ENCODE measurements around the gene GLYATL2. TPM values are rescaled to one million over a fixed set of nuclear protein-coding genes. Genes with fewer than 3 reads are reported as not detected.

The GLYATL2 gene
- total and polyA plus RNA-seq, 10 donors = 0.09 TPM; not detected in 9

GRCh38 chr11:58796333-58796732, 48.2 kb downstream of the GLYATL2 start:
- intact Hi-C loops (cut with DNase I; ENCODE audit: low total_unique reads) = no loop called here
- TF ChIP-seq POLR2AphosphoS5 (IDR thresholded peaks at IDR 0.05) (no peak), POLR2A (IDR thresholded peaks at IDR 0.05) (no peak)
- TF ChIP-seq, protein P1, sequence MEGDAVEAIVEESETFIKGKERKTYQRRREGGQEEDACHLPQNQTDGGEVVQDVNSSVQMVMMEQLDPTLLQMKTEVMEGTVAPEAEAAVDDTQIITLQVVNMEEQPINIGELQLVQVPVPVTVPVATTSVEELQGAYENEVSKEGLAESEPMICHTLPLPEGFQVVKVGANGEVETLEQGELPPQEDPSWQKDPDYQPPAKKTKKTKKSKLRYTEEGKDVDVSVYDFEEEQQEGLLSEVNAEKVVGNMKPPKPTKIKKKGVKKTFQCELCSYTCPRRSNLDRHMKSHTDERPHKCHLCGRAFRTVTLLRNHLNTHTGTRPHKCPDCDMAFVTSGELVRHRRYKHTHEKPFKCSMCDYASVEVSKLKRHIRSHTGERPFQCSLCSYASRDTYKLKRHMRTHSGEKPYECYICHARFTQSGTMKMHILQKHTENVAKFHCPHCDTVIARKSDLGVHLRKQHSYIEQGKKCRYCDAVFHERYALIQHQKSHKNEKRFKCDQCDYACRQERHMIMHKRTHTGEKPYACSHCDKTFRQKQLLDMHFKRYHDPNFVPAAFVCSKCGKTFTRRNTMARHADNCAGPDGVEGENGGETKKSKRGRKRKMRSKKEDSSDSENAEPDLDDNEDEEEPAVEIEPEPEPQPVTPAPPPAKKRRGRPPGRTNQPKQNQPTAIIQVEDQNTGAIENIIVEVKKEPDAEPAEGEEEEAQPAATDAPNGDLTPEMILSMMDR (IDR thresholded peaks at IDR 0.05 in 8 of 11, conservative IDR thresholded peaks at IDR 0.05 in 3 of 11) = no peak
- no peak for DNase-seq
- WGBS, 5 donors = 47 to 64% (median 52%) methylated on average over 6 of the region's 6 CpGs
- Histone ChIP-seq H3K36me3 (no peaks in the 10 kb centered on the region), H3K27me3 (replicated peaks in 1 of 7) (peaks cover 0 to 5% (median 0%) of the 10 kb centered on the region in 7 donors), H3K9me3 (peaks cover 0 to 16% (median 12%) of the 10 kb centered on the region in 8 donors), H3K4me1 (no peaks in the 10 kb centered on the region), H3K4me3 (no peak overlapping the region), H3K27ac (no peak overlapping the region)

DNA sequence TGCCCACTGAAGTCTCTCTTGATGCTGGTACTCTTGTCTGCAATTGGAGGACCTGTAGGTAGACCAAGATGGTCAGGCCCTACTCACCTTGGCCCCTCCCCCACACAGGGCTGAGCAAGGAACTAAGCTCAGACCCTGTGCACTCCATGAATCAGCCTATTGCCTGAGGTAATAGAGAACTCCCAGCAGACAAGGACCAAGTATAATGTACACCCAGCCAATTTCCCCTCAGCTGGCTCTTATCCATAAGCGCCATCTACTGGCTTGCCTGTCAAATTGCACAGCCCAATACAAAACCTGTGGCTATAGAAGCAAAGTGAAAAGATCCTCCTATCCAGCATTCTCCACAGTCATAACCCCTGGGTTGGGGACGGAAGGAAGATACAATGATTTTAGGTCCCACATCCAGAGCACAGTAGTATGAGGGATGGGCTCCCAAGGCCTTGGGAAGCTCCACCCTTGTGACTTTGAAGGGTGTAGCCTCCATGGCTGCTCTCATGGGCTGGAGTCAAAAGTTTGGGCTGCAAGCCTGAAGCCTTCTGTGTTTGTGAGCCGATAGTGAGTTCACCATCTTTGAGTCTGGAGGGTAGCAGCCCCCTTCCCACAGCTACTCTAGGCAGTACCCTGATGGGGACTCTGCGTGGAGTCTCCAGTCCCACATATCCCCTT, 56.0 kb downstream of the GLYATL2 start:
- WGBS, 5 donors = 46 to 61% (median 49%) methylated on average over 3 to 4 of the region's 4 CpGs
- H3K27me3 ChIP-seq (replicated peaks in 1 of 7) = peaks cover 0 to 6% (median 0%) of the 10 kb centered on the region in 7 donors

GRCh38 chr11:58787903-58788302, 56.6 kb downstream of the GLYATL2 start:
- Histone ChIP-seq H3K27ac (no peak overlapping the region), H3K4me1 (no peaks in the 10 kb centered on the region), H3K9me3 (peaks cover 0 to 7% (median 5%) of the 10 kb centered on the region in 8 donors), H3K27me3 (replicated peaks in 1 of 7) (peaks cover 0 to 6% (median 0%) of the 10 kb centered on the region in 7 donors), H3K36me3 (no peaks in the 10 kb centered on the region), H3K4me3 (no peak overlapping the region)
- no peak for DNase-seq
- intact Hi-C loops (cut with DNase I; ENCODE audit: low total_unique reads) = loop anchor here (5.0 kb wide), 1 partner anchor 136 kb away; no protein-coding TSS in a partner anchor
- TF ChIP-seq POLR2A (IDR thresholded peaks at IDR 0.05) = no peak
- TF ChIP-seq, protein P1 (IDR thresholded peaks at IDR 0.05 in 8 of 11, conservative IDR thresholded peaks at IDR 0.05 in 3 of 11) = no peak
- no peak for TF ChIP-seq POLR2AphosphoS5 (IDR thresholded peaks at IDR 0.05)

More for the DNA sequence above, 56.0 kb downstream of the GLYATL2 start:
- H3K4me1 ChIP-seq = no peaks in the 10 kb centered on the region
- H3K4me3 ChIP-seq = no peak overlapping the region
- no peak for TF ChIP-seq POLR2AphosphoS5 (IDR thresholded peaks at IDR 0.05)
- TF ChIP-seq, protein P1 (IDR thresholded peaks at IDR 0.05 in 8 of 11, conservative IDR thresholded peaks at IDR 0.05 in 3 of 11) = peak in 9 of 11 experiments; percentile 43 to 85 (median 63)
- H3K9me3 ChIP-seq = peaks cover 0 to 13% (median 11%) of the 10 kb centered on the region in 8 donors
- H3K36me3 ChIP-seq = no peaks in the 10 kb centered on the region
- no peak for DNase-seq
- intact Hi-C loops (cut with DNase I; ENCODE audit: low total_unique reads) = loop anchor here (5.0 kb wide), 1 partner anchor 136 kb away; no protein-coding TSS in a partner anchor
- H3K27ac ChIP-seq = no peak overlapping the region

GRCh38 chr11:58786693-58787092, 57.8 kb downstream of the GLYATL2 start:
- no peak overlapping the region for H3K27ac ChIP-seq
- no peak for DNase-seq
- H3K36me3 ChIP-seq = no peaks in the 10 kb centered on the region
- 90 to 96% (median 91%) methylated on average over 3 of the region's 3 CpGs for WGBS, 5 donors
- TF ChIP-seq POLR2AphosphoS5 (IDR thresholded peaks at IDR 0.05) = no peak
- TF ChIP-seq, protein P1 (IDR thresholded peaks at IDR 0.05 in 8 of 11, conservative IDR thresholded peaks at IDR 0.05 in 3 of 11) = no peak
- no peak for TF ChIP-seq POLR2A (IDR thresholded peaks at IDR 0.05)
- H3K9me3 ChIP-seq = no peaks in the 10 kb centered on the region
- intact Hi-C loops (cut with DNase I; ENCODE audit: low total_unique reads) = loop anchor here (5.0 kb wide), 1 partner anchor 134 kb away; no protein-coding TSS in a partner anchor
- no peaks in the 10 kb centered on the region for H3K4me1 ChIP-seq
- peaks cover 0 to 6% (median 0%) of the 10 kb centered on the region in 7 donors for H3K27me3 ChIP-seq (replicated peaks in 1 of 7)
- H3K4me3 ChIP-seq = no peak overlapping the region

Measured in spleen (tissue), 11 donors.